ENCODE data around the gene FRMD4A.

DNA sequence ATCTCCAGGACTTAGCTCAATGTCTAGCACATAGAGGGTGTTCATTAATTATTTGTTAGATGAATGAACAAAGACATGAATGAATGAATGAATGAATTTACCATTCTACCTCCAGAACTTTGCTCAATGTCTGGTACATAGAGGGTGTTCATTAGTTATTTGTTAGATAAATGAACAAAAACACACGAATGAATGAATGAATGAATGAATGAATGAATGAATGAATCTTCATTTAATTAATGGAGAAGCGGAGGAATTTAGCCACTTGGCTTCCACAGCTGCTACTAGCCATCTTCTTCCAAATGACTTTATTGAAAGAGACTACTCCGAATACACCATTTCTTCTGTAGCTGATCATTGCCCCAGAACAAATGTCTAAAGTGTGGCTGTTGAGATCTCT is 368.9 kb downstream of the FRMD4A start:
- TF ChIP-seq, protein P1, sequence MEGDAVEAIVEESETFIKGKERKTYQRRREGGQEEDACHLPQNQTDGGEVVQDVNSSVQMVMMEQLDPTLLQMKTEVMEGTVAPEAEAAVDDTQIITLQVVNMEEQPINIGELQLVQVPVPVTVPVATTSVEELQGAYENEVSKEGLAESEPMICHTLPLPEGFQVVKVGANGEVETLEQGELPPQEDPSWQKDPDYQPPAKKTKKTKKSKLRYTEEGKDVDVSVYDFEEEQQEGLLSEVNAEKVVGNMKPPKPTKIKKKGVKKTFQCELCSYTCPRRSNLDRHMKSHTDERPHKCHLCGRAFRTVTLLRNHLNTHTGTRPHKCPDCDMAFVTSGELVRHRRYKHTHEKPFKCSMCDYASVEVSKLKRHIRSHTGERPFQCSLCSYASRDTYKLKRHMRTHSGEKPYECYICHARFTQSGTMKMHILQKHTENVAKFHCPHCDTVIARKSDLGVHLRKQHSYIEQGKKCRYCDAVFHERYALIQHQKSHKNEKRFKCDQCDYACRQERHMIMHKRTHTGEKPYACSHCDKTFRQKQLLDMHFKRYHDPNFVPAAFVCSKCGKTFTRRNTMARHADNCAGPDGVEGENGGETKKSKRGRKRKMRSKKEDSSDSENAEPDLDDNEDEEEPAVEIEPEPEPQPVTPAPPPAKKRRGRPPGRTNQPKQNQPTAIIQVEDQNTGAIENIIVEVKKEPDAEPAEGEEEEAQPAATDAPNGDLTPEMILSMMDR (IDR thresholded peaks at IDR 0.05; ENCODE audit: low read length): no peak
- TF ChIP-seq EZH2 (optimal IDR thresholded peaks at IDR 0.05; ENCODE audit: low read depth, low read length) (no peak), EZH2phosphoT487 (IDR thresholded peaks at IDR 0.05; ENCODE audit: low read length) (no peak)

Measured in MM.1S (cell line).